Lower leg skin (tissue), 3 donors: ENCODE measurements around the gene RASSF4.

Experiments
- CTCF ChIP-seq, 3 donors: fragments of 450-650 bp; IDR thresholded peaks; one replicate each; pipeline ENCODE4 v1.5.1; 2016; ENCODE audit warnings: antibody characterized with exemption in 3 of 3, mild to moderate bottlenecking in 3 of 3, moderate library complexity in 2 of 3
- POLR2A ChIP-seq, 2 donors: fragments of 450-650 bp; IDR thresholded peaks; one replicate each; pipeline ENCODE4 v1.6.1; 2016 to 2017; ENCODE audit warnings: antibody characterized with exemption in 2 of 2, mild to moderate bottlenecking in 1 of 2, moderate library complexity in 1 of 2

- TF ChIP-seq CTCF (IDR thresholded peaks at IDR 0.05), result no peak
- no peak for TF ChIP-seq POLR2A (IDR thresholded peaks at IDR 0.05)
These were observed 23.2 kb upstream of the RASSF4 start for GRCh38 chr10:44936314-44936975.
